OCI-LY7 (cell line): ENCODE measurements around the gene HOXC10.

ENCODE experiments used
- CTCF ChIP-seq: fragments of 200-600 bp; sonication (generic); conservative IDR thresholded peaks from 2 replicates; pipeline ENCODE4 v1.5.1; 2014; ENCODE audit warnings: mild to moderate bottlenecking, antibody characterized with exemption, low read length, moderate library complexity, mixed read lengths
- EZH2phosphoT487 ChIP-seq: fragments of 200-600 bp; sonication (generic); IDR thresholded peaks from 2 replicates; pipeline ENCODE4 v1.6.1; 2018; ENCODE audit warnings: low read depth, borderline replicate concordance, mild to moderate bottlenecking, mixed run types, antibody characterized with exemption, low read length, moderate library complexity, mixed read lengths

GRCh38 chr12:54014377-54015017 lies 29.6 kb downstream of the HOXC10 start:
- TF ChIP-seq CTCF, result no peak
- no peak for TF ChIP-seq EZH2phosphoT487
